ENCODE measurements around the gene KRT84. TPM values are rescaled to one million over a fixed set of nuclear protein-coding genes. Genes with fewer than 3 reads are reported as not detected.

KRT84 gene
- not detected for total RNA-seq
- long read RNA-seq: 0 reads

- intact Hi-C loops (cut with DNase I): loop anchor here (10.0 kb wide), 1 partner anchor 120 kb away; no protein-coding TSS in a partner anchor
- no peak for DNase-seq
- no peak for ATAC-seq (ENCODE audit: poor library complexity)
Observed at GRCh38 chr12:52385226-52385702, at the start of gene KRT84. Gene KRT84 (minus strand): TSS chr12:52385652. CDS start chr12:52385585, 67 bp downstream.

- DNase-seq: no peak
- intact Hi-C loops (cut with DNase I): no loop called here
- no peak for ATAC-seq (ENCODE audit: poor library complexity)
Observed at GRCh38 chr12:52434760-52435530, 49.5 kb upstream of the KRT84 start.

- ATAC-seq (ENCODE audit: poor library complexity) (no peak), DNase-seq (no peak)
- intact Hi-C loops (cut with DNase I): no loop called here
Observed at GRCh38 chr12:52434081-52434733, 48.8 kb upstream of the KRT84 start, which contains the start of gene KRT75. Gene KRT75 (minus strand): TSS chr12:52434371. CDS start chr12:52434304, 67 bp downstream.

GRCh38 chr12:52433501-52434080 is 48.1 kb upstream of the KRT84 start:
- intact Hi-C loops (cut with DNase I): no loop called here
- ATAC-seq (ENCODE audit: poor library complexity): no peak
- no peak for DNase-seq

GRCh38 chr12:52432559-52433207 is 47.2 kb upstream of the KRT84 start:
- DNase-seq (no peak), ATAC-seq (ENCODE audit: poor library complexity) (no peak)
- intact Hi-C loops (cut with DNase I): no loop called here

GRCh38 chr12:52428121-52428520 is 42.7 kb upstream of the KRT84 start:
- intact Hi-C loops (cut with DNase I): no loop called here
- ATAC-seq (ENCODE audit: poor library complexity) (no peak), DNase-seq (no peak)

- ATAC-seq (ENCODE audit: poor library complexity) (no peak), DNase-seq (no peak)
- intact Hi-C loops (cut with DNase I): no loop called here
Observed at GRCh38 chr12:52427083-52427482, 41.6 kb upstream of the KRT84 start.

GRCh38 chr12:52426034-52426433 is 40.6 kb upstream of the KRT84 start:
- intact Hi-C loops (cut with DNase I): no loop called here
- ATAC-seq (ENCODE audit: poor library complexity) (no peak), DNase-seq (no peak)

GRCh38 chr12:52425466-52425865 is 40.0 kb upstream of the KRT84 start:
- intact Hi-C loops (cut with DNase I): no loop called here
- DNase-seq (no peak), ATAC-seq (ENCODE audit: poor library complexity) (no peak)

GRCh38 chr12:52423661-52424500 is 38.4 kb upstream of the KRT84 start:
- DNase-seq (no peak), ATAC-seq (ENCODE audit: poor library complexity) (peak; percentile 34)
- intact Hi-C loops (cut with DNase I): no loop called here

GRCh38 chr12:52423035-52423434 is 37.6 kb upstream of the KRT84 start:
- ATAC-seq (ENCODE audit: poor library complexity) (no peak), DNase-seq (no peak)
- intact Hi-C loops (cut with DNase I): no loop called here

- ATAC-seq (ENCODE audit: poor library complexity): no peak
- DNase-seq: no peak
- intact Hi-C loops (cut with DNase I): no loop called here
Observed at GRCh38 chr12:52419656-52420055, 34.2 kb upstream of the KRT84 start.

GRCh38 chr12:52418576-52419110 is 33.2 kb upstream of the KRT84 start:
- DNase-seq (no peak), ATAC-seq (ENCODE audit: poor library complexity) (no peak)
- intact Hi-C loops (cut with DNase I): no loop called here

GRCh38 chr12:52417740-52418139 is 32.3 kb upstream of the KRT84 start:
- intact Hi-C loops (cut with DNase I): no loop called here
- ATAC-seq (ENCODE audit: poor library complexity): no peak
- no peak for DNase-seq

- ATAC-seq (ENCODE audit: poor library complexity) (peak; percentile 57), DNase-seq (no peak)
- intact Hi-C loops (cut with DNase I): no loop called here
Observed at GRCh38 chr12:52416795-52417194, 31.3 kb upstream of the KRT84 start.

- DNase-seq (no peak), ATAC-seq (ENCODE audit: poor library complexity) (peak; percentile 94)
- intact Hi-C loops (cut with DNase I): no loop called here
Observed at GRCh38 chr12:52415870-52416750, 30.7 kb upstream of the KRT84 start.

GRCh38 chr12:52414936-52415335 is 29.5 kb upstream of the KRT84 start:
- intact Hi-C loops (cut with DNase I): no loop called here
- DNase-seq (no peak), ATAC-seq (ENCODE audit: poor library complexity) (no peak)
